AG09319 (cell line): ENCODE measurements around the gene FGF18.
"Not testable (repeated sequence)": the region's sequence is repeated elsewhere in the genome, so short reads cannot be mapped to it uniquely, and the experiment has no call there.

Experiments
- DNase-seq: peaks from one replicate; pipeline ENCODE4 v3.0.0-alpha.2; 2010; ENCODE audit warnings: low read depth; ENCODE audit errors: extremely low read depth
- CTCF ChIP-seq: IDR thresholded peaks from 2 replicates; pipeline ENCODE4 v1.5.1; 2011; ENCODE audit warnings: low read depth, mild to moderate bottlenecking, inconsistent platforms, low read length, moderate library complexity

FGF18 gene

GRCh38 chr5:171418982-171419687 is at the start of gene FGF18:
TSS of gene FGF18 (plus strand) at chr5:171419647. CDS start at chr5:171420200, 553 bp downstream.
- TF ChIP-seq CTCF: no peak
- peak; percentile 46 for DNase-seq

GRCh38 chr5:171369898-171370297 is 49.5 kb upstream of the FGF18 start:
- DNase-seq: no peak
- no peak for TF ChIP-seq CTCF

GRCh38 chr5:171370881-171371280 is 48.6 kb upstream of the FGF18 start:
- not testable (repeated sequence) for DNase-seq

GRCh38 chr5:171371326-171371725 is 48.1 kb upstream of the FGF18 start:
- no peak for TF ChIP-seq CTCF
- no peak for DNase-seq

GRCh38 chr5:171379961-171380360 is 39.5 kb upstream of the FGF18 start:
- DNase-seq: no peak
- TF ChIP-seq CTCF: no peak

GRCh38 chr5:171384416-171384815 is 35.0 kb upstream of the FGF18 start:
- not testable (repeated sequence) for DNase-seq

- DNase-seq: not testable (repeated sequence)
Measured at GRCh38 chr5:171384999-171385398, 34.4 kb upstream of the FGF18 start.

GRCh38 chr5:171386006-171386671 is 33.3 kb upstream of the FGF18 start:
- DNase-seq: no peak
- TF ChIP-seq CTCF: no peak

GRCh38 chr5:171386861-171387344 is 32.5 kb upstream of the FGF18 start:
- no peak for DNase-seq
- TF ChIP-seq CTCF: no peak
